Breast epithelium (tissue), 3 donors: ENCODE measurements around the gene PLPPR5.

Experiments
- POLR2A ChIP-seq: fragments of 450-650 bp; IDR thresholded peaks from one replicate; pipeline ENCODE4 v1.6.1; 2016; ENCODE audit warnings: antibody characterized with exemption, mild to moderate bottlenecking, moderate library complexity
- POLR2AphosphoS5 ChIP-seq, 3 donors: sonication (generic); formaldehyde crosslinking; IDR thresholded peaks; one replicate each; pipeline ENCODE4 v1.6.1; 2017; ENCODE audit warnings: antibody characterized with exemption in 3 of 3

GRCh38 chr1:98854137-98854536, 150.5 kb downstream of the PLPPR5 start:
- no peak for TF ChIP-seq POLR2AphosphoS5 (IDR thresholded peaks at IDR 0.05)
- no peak for TF ChIP-seq POLR2A
